ENCODE data around the gene ANKMY1. TPM values are rescaled to one million over a fixed set of nuclear protein-coding genes. Genes with fewer than 3 reads are reported as not detected.

ANKMY1 gene
- total and polyA plus RNA-seq, 2 experiments from 2014 or later, result 2.3 to 8.9 TPM

GRCh38 chr2:240596080-240596460 is 38.3 kb upstream of the ANKMY1 start (continued):
- TF ChIP-seq CTCF (conservative IDR thresholded peaks at IDR 0.05; ENCODE audit: low read depth in 2 of 2) (no peak), STAT1 (IDR thresholded peaks at IDR 0.05; ENCODE audit: unreplicated experiment) (no peak), ZNF114 (CRISPR knock-in tag; IDR thresholded peaks at IDR 0.05) (no peak)

- no peaks in the 10 kb centered on the region; the same call in 2 of the 3 replicates for H3K4me1 Mint-ChIP-seq
- H3K4me2 ChIP-seq, result no peak overlapping the region
- no peaks in the 10 kb centered on the region for H3K9me3 Mint-ChIP-seq
- no peak overlapping the region for H3K4me3 Mint-ChIP-seq
- no peaks in the 10 kb centered on the region for H3K36me3 ChIP-seq (ENCODE audit: insufficient read depth)
- no peaks in the 10 kb centered on the region for H3F3A ChIP-seq (replicated peaks; ENCODE audit: low read depth)
- peak; percentile 86 for DNase-seq (ENCODE audit: low spot score)
- no peak overlapping the region for H3K4me3 ChIP-seq
- H3K27ac ChIP-seq (ENCODE audit: low read depth), result no peak overlapping the region
- no peaks in the 10 kb centered on the region for H3K4me1 ChIP-seq (ENCODE audit: insufficient read depth)
- H3K27me3 ChIP-seq (ENCODE audit: insufficient read depth), result no peaks in the 10 kb centered on the region
- H2AFZ ChIP-seq, result no peak overlapping the region
- ATAC-seq, result peak; percentile 97
- peaks cover 3% of the 10 kb centered on the region for H4K20me1 ChIP-seq (replicated peaks; ENCODE audit: insufficient read depth)
- H3K36me3 Mint-ChIP-seq (ENCODE audit: low read depth), result peaks cover 2% of the 10 kb centered on the region; the same call in 2 of the 3 replicates
- H3K27me3 Mint-ChIP-seq (ENCODE audit: insufficient read depth, low read depth, poor library complexity), result peaks cover 1% of the 10 kb centered on the region
- H3K79me2 ChIP-seq (replicated peaks; ENCODE audit: insufficient read depth), result peaks cover 18% of the 10 kb centered on the region
- H3K9me2 ChIP-seq (ENCODE audit: insufficient read depth), result no peaks in the 10 kb centered on the region
- TF ChIP-seq CTCF (conservative IDR thresholded peaks at IDR 0.05; ENCODE audit: low read depth in 2 of 2), result peak; percentile 58 to 79
- TF ChIP-seq POLR2AphosphoS5 (IDR thresholded peaks at IDR 0.05; ENCODE audit: low read depth), result no peak
- no peak for TF ChIP-seq CREB1 (CRISPR knock-in tag; IDR thresholded peaks at IDR 0.05; ENCODE audit: low read depth)
- H3K27ac Mint-ChIP-seq, result no peak overlapping the region
These were observed 37.7 kb upstream of the ANKMY1 start for GRCh38 chr2:240595381-240596079.

GRCh38 chr2:240594511-240595380 is 37.0 kb upstream of the ANKMY1 start:
- Histone ChIP-seq H3K27ac (ENCODE audit: low read depth) (no peak overlapping the region), H3K36me3 (ENCODE audit: insufficient read depth) (no peaks in the 10 kb centered on the region)
- ATAC-seq, result no peak
- no peak for TF ChIP-seq ZNF331 (CRISPR knock-in tag; IDR thresholded peaks at IDR 0.05; ENCODE audit: low read depth)
- no peak for TF ChIP-seq EZH2 (IDR thresholded peaks at IDR 0.05; ENCODE audit: low read depth, unreplicated experiment)

More at GRCh38 chr2:240594511-240595380, 37.0 kb upstream of the ANKMY1 start:
- H3K4me3 ChIP-seq, result no peak overlapping the region
- no peaks in the 10 kb centered on the region for H3F3A ChIP-seq (replicated peaks; ENCODE audit: low read depth)
- Mint-ChIP-seq H3K4me3 (no peak overlapping the region), H3K27ac (no peak overlapping the region), H3K36me3 (ENCODE audit: low read depth) (no peaks in the 10 kb centered on the region; the same call in 1 of the 3 replicates), H3K27me3 (ENCODE audit: insufficient read depth, low read depth, poor library complexity) (peaks cover 1% of the 10 kb centered on the region), H3K9me3 (no peaks in the 10 kb centered on the region), H3K4me1 (no peaks in the 10 kb centered on the region; the same call in 2 of the 3 replicates)
- H3K4me2 ChIP-seq, result no peak overlapping the region
- no peak overlapping the region for H2AFZ ChIP-seq
- no peaks in the 10 kb centered on the region for H3K27me3 ChIP-seq (ENCODE audit: insufficient read depth)
- no peaks in the 10 kb centered on the region for H3K4me1 ChIP-seq (ENCODE audit: insufficient read depth)
- peaks cover 3% of the 10 kb centered on the region for H4K20me1 ChIP-seq (replicated peaks; ENCODE audit: insufficient read depth)
- no peaks in the 10 kb centered on the region for H3K9me2 ChIP-seq (ENCODE audit: insufficient read depth)
- peaks cover 24% of the 10 kb centered on the region for H3K79me2 ChIP-seq (replicated peaks; ENCODE audit: insufficient read depth)
- DNase-seq (ENCODE audit: low spot score), result no peak
